NCI-H748 (cell line): Measurements from ENCODE around the gene ARF6.
"Not testable (repeated sequence)": the region's sequence is repeated elsewhere in the genome, so short reads cannot be mapped to it uniquely, and the experiment has no call there.

Source experiments
- DNase-seq: peaks from one replicate; lab custom pipeline; 2025; ENCODE audit not compliant: unreplicated experiment; lab: John Stamatoyannopoulos, UW

The ARF6 gene

DNA sequence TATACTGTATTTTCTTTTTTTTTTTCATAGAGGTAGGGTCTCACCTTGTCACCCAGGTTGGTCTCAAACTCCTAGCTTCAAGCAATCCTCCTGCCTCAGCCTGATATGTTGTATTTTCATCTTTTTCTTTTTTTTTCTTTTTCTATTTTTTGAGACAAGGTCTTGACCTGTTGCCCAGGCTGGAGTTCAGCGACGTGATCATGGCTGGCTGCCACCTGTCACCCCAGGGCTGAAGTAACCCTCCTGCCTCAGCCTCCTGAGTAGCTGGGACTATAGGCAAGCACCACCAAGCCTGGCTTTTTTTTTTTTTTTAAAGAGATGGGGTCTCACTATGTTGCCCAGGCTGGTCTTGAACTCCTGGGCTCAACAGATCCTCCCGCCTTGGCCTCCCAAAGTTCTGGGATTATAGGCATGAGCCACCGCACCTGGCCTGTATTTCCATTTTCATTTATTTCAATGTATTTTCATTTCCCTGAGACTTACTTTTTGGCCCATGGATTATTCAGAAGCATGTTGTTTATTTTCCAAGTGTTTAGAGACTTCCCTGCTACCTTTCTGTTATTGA, 16.2 kb upstream of the ARF6 start:
- no peak for DNase-seq

DNA sequence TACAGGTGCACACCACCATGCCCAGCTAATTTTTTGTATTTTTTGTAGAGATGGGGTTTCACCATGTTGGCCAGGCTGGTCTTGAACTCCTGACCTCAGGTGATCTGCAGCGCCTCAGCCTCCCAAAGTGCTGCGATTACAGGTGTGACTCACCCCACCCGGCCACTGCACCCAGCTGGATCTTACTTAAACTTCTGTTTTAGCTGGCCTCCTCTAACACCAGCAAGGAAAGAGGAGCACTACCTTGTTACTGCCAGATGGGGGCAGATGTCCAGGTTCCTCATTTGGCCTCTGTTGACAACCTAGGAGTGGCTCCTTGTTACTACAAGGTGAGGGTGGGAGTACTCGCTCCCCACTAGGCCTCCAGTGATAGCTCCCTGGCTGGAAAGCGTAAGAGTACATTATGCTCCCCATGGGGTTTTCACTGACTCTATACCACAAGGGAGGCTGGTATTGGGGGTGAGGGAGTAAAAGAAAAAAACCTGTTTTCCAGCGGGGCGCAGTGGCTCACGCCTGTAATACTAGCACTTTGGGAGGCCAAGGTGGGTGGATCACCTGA, 13.2 kb upstream of the ARF6 start:
- peak; percentile 66 for DNase-seq

DNA sequence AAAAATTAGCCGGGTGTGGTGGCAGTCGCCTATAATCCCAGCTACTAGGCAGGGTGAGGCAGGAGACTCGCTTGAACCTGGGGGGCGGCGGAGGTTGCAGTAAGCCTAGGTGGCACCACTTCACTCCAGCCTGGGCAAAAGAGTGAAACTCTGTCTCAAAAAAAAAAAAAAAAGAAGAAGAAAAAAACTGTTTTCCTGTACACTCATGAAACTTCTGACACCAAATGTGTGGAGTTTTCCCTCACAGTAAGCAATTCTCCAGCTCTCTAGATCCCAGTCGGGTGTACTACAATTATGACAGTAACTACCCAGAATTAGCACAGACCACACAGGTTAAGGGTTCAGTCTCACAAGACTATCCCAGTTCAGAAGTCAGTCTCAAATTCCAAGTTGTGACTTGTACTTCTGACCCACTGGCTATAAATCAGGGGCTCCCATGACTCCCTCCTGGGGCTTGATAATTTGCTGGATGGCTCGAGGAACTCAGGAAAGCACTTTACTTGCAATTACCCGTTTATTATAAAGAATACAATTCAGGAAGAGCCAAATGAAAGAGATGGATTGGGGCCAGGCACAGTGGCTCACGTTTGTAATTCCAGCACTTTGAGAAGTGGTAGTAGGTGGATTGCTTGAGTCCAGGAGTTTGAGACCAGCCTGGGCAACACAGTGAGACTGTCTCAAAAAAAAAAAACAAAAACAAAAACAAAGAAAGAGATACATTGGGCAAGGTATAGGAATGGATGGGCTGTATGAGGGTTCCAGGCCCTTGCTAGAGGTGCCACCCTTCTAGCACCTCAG, 12.4 kb upstream of the ARF6 start:
- no peak for DNase-seq

DNA sequence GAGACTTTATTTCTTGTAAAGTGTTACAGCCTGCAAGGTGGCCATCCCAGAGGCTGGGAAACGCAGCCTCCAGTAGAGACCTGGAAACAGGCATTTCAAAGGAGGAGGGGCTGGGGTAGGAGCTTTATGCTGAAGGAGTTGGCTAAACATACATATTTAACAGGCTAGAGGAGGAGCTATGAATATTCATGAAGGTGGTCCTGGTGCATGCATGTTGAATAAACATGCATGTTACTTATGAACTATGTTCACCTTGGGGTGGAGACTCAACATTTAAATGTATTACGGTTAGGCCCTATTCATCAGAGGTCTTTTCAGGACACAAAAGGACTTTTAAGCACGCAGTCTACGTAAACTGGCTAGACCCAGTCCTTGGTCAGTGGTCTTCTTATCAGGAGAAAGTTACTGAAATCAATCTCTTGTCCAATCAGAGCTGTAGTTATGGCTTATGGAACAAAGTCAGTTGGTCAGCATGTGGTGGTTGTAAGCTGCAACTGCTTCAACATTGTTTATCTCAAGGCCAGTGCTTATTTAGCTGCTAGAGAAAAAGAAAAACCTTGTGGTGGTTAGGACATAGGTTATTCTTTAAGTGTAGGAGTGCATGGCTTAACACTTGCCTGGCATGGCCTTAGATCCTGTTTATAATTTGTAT, 11.4 kb upstream of the ARF6 start:
- DNase-seq: no peak

DNA sequence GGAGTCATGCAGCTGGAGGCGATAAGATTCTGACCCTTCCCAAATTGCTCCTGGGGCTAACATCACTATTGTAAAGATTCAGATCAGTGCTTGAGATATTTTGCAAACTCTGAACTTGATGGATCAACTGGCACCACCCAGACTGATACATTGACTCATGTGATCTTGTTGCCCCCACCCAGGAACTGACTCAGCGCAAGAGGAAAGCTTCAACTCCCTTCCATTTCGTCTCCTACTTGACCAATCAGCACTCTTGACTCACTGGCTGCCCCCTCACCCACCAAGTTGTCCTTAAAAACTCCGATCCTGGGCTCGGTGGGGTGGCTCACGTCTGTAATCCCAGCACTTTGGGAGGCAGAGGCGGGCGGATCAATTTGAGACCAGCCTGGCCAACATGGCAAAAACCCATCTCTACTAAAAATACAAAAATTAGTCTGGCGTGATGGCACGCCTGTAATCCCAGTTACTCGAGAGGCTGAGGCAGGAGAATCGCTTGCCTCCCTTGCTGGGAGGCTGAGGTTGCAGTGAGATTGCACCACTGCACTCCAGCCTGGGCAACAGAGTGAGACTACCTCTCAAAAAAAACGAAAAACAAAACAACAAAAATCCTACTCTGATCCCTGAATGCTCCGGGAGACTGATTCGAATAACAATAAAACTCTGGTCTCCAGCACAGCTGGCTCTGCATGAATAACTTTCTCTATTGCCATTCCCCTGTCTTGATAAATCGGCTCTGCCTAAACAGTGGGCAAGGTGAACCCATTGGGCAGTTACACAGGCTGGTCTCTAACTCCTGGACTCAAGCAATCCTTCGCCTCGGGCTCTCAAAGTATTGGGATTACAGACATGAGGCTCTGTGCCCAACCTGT, 9.8 kb upstream of the ARF6 start:
- no peak for DNase-seq

DNA sequence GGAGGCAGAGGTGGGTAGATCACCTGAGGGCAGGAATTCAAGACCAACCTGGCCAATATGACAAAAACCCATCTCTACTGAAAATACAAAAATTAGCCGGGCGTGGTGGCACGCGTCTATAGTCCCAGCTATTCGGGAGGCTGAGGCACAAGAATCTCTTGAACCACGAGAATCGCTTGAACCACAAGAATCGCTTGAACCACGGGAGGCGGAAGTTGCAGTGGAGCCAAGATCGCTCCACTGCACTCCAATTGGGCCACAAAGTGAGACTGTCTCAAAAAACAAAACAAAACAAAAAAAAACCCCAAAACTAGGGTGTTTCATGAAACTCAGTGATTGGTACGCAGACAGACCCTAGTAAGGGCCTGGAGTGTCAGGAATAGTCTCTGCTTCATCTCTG, 6.4 kb upstream of the ARF6 start:
- DNase-seq: no peak

DNA sequence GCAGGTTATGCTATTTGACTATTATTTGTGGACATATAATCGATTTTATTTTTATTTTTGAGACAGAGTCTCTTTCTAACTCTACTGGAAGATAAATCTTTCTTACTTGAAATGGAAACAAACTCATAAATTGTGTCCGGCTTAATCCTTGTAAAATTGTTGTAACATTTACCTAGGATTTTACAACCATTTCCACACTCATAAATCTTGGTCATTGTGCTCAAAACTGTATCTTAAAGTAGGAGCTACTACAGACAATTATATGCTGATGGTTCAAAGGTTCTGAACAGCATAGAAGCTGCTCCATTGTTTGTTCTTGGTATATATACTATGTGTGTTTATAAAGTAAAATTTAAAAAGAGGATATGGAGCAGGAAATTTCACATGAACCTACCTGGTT, 4.6 kb upstream of the ARF6 start:
- no peak for DNase-seq

DNA sequence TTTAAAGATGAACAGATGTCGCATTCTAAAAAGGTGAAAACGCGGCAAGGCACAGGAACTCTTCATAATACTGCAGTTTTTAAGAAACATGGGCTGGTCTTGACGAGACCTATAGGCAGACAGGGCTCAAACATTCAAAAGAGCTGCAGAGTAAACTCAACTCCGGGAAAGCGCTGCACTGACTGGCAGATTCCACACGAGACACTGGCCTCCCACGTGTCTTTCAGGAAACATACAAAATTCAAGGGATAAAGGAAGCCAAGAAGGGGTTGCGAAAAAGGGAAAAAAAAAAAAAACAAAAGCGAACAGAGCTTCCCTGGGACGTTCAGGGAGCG, 614 bp upstream of the ARF6 start:
- DNase-seq: peak; percentile 76

DNA sequence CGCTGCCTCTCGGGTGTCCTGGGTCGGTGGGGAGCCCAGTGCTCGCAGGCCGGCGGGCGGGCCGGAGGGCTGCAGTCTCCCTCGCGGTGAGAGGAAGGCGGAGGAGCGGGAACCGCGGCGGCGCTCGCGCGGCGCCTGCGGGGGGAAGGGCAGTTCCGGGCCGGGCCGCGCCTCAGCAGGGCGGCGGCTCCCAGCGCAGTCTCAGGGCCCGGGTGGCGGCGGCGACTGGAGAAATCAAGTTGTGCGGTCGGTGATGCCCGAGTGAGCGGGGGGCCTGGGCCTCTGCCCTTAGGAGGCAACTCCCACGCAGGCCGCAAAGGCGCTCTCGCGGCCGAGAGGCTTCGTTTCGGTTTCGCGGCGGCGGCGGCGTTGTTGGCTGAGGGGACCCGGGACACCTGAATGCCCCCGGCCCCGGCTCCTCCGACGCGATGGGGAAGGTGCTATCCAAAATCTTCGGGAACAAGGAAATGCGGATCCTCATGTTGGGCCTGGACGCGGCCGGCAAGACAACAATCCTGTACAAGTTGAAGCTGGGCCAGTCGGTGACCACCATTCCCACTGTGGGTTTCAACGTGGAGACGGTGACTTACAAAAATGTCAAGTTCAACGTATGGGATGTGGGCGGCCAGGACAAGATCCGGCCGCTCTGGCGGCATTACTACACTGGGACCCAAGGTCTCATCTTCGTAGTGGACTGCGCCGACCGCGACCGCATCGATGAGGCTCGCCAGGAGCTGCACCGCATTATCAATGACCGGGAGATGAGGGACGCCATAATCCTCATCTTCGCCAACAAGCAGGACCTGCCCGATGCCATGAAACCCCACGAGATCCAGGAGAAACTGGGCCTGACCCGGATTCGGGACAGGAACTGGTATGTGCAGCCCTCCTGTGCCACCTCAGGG, 679 bp downstream of the ARF6 start:
- DNase-seq: peak; percentile 75

DNA sequence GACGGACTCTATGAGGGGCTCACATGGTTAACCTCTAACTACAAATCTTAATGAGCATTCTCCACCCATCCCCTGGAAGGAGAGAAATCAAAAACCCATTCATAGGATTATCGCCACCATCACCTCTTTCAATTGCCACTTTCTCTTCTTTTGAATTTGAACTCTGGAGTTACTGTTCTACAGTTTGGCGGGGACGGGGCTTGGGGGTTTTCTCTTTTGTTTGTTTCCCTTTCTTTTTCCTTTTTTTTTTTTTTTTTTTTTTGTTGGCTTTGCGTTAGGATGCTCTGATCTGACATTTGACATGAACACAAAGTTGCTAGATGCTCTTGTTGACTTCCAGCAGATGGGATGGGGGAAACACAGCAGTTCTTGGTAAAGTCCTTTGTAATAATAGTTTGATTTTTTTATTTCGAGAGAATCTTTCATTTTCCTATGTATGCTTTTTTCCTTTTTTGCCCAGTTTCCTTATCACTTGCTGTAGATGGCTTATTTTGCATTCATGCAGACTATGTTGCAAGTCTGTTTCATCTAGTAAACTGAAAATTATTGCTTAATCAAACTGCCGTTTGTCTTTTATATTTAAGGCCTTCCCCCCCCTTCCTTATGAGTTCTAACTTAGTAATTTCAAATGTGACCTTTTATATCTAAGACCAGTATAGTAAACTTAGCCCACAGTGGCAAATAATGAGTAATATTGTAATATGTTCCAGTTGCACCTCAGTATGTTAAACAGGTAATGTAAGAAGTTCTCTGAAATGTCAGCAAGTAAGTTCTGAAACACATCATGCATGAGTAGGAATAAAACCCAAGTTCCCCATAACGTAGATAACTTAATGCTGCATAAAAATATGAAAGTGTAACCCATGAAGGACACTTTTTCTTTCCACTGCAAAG, 1.6 kb downstream of the ARF6 start:
- DNase-seq: not testable (repeated sequence)

DNA sequence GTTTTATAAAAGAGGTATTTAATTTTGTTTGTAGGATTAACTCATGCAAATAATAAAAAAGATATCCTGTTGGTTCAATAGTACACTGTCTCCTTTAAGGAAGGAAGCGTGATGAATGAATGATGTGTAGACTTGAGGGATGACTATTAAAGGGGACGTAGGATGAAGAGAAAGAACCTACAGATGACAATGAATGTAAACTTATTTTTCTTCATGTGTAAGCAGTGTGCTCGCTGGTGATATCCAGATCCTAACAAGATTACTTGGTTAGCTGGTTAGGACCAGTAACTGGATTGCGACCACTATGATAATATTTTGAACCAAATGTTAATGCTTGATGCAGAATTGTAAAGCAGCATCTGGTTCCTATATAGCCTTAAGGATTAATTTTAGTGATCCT, 2.6 kb downstream of the ARF6 start:
- DNase-seq: no peak

DNA sequence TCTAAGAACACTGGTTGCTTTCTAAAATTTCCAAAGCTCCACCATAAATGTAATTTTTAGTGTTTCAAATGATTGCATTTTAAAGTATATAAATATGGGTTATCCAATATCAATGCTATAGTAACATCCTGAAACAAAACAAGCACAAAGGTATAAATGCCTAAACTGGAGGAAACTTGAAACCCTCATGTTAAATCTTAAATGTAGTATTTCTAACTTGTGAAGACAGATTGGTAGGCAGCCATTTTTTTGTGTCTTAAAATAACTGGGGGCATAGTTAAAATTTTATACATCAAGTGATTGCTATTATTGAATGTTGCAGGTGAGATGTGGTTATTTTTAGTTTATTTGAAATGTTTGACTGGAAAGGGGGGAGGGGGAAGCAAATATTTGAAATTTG, 3.4 kb downstream of the ARF6 start:
- not testable (repeated sequence) for DNase-seq

DNA sequence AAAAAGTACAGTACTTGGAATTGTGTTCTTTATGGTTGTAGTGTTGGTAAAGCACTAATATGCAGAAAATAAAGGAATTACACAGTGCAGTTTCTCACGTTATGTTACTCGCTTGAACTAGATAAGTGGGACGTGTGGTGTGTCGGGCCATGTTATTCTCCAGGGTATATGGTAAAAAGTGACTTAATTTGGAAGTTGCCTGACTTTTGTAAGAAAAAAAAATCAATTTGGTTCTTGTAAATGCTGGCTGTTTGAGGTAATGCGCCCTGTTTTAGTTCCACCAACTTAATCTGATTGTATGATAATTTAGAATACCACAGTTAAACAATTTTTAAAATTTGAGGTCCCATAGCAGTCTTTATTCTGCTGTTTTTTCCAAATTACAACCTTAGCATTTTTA, 4.1 kb downstream of the ARF6 start:
- DNase-seq: no peak

DNA sequence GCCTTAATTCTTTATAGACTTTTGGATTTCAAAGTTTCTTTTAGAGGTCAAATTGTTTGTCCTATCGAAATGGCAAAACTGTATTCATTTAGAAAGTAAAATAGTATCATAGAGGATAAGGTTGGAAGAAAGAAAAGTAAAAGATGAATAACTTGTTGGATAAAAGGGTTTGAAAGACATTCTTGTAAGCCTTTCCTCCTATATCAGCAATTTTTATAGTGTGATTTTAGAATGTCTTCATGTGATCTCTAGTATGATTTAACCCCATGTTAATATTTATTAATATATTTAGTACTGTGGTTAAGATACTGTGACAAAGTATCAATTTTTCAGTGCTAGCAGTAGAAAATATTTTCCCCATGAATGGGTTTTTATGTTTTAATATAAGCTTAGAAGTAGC, 4.5 kb downstream of the ARF6 start:
- DNase-seq: no peak

DNA sequence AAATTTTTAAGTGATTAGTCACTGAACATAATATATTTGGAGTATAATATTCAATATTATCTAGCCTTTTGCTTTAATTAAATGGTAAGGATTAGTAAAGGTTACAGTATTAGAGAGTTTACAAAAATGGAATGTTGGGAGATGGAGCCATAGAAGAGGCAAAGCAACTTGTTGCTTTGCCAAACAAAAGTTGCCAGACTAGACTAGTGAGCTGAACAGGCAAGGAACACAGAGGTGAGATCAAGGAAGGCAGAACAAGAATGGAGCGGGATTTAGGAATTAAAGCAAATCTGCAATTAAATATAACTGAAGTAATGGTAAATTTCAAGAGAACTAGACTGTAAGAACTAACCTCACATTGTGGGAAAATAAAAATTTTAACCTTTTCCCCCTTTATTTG, 5.1 kb downstream of the ARF6 start:
- no peak for DNase-seq

DNA sequence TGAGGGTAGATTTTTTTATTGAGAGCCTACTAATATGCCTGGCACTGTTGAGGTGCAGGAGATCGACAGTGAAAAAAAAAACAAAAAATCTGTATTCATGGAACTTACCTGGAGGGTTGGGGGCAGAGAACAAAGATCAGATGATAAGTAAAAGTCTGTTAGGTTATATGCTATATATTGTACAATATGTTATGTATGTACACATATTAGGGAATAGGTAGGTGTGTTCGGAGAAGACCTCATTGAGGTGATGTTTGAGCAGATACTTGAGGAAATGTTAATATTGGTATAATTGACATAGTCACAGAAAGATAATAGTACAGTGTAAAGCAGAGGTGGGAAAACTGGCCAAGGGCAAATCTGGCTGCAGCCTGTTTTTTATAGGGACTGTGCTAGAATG, 5.6 kb downstream of the ARF6 start:
- no peak for DNase-seq

DNA sequence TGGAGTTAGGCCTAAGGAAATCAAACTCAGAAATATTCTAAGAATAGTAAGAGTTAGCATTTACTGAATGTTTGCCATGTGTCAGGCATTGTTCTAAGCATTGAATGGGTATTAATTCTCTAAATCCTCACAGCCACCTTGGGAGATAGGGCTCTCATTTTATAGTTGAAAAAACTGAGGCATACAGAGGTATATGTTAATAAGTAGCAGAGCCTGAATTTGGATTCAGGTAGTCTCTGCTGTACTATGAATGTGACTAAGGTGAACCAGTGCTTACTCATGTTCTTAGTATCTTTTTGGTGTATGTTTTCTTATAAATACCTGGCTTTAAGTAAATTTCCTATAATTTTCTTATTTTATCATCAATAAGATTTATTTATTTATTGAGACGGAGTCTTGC, 8.1 kb downstream of the ARF6 start:
- DNase-seq: no peak

DNA sequence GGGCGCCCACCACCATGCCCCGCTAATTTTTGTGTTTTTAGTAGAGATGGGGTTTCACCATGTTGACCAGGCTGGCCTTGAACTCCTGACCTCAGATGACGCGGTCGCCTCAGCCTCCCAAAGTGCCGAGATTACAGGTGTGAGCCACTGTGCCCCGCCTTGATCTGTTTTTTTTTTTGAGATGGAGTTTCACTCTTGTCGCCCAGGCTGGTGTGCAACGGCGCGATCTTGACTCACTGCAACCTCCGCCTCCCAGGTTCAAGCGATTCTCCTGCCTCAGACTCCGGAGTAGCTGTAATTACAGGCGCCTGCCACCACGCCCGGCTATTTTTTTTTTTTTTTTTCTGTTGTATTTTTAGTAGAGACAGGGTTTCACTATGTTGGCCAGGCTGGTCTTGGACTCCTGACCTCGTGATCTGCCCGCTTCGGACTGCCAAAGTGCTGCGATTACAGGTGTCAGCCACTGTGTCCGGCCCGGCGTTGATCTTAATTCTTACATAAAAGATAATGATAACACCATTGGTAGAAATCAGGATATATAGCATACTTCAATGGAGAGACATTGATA, 9.9 kb downstream of the ARF6 start:
- DNase-seq: not testable (repeated sequence)

DNA sequence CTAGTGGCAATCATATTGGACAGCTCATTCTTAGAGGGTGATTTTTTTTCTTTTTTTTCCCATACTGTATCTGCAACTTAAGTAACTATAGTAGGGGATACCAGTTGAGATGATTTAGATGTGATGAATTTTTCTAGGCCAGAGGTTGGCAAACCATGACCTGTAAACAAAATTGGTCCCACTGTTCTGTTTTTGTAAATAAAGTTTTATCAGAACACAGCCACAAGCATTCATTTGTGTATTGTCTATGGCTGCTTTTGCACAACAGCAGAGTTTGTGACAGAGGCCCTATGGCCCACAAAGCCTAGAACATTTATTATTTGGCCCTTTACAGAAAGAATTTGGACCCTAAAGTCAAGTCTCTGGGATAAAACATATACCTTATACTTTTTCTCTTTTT, 11.4 kb downstream of the ARF6 start:
- DNase-seq: no peak
